ENCODE results near the gene LRMDA. TPM values are rescaled to one million over a fixed set of nuclear protein-coding genes. Genes with fewer than 3 reads are reported as not detected.

Gene LRMDA
- polyA plus RNA-seq, 3 donors, result 39.8 to 59.6 (median 56.4) TPM

DNA sequence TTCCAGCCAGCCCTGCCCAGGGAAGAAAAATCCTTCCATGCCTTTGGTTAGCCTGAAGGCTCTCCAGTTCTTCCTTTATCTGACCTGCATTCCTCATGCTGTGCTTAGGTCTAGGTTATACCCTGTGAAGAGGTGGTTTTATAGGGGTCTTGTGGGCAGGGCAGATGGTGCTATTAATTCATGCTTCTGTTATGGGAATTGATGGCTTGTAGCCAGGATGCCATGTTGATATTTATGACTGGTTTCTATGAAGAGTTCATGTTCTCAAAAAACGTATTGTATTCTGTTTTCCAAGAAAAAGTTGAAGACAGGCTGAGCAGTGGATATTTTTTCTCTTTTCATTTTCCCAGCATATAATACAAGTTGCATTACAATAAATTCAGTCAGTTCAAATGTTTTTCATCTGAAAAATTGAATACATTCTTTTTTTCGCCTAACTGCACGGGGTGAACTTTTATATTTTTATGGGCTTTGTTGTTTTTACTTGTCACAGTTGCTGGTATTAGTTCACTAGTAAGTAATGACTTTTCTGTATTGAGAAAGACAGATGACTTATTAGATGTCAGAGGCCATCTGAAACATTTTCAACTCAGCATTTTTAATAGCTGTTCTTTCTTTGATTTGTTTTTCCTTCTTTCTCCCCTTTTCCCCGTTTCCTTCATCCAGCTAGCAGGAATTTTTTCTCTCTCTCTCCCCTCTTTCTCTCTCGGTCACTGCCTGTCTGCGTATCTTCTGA lies 322.8 kb downstream of the LRMDA start:
- H3K36me3 ChIP-seq (replicated peaks in 1 of 2; ENCODE audit: control insufficient read depth in 1 of 2, insufficient read depth in 2 of 2, low read length in 2 of 2), result no peaks in the 10 kb centered on the region
- DNase-seq, result no peak
- no peak overlapping the region for H3K4me3 ChIP-seq (replicated peaks in 1 of 3; ENCODE audit: low read depth in 2 of 3, low read length in 3 of 3)
- WGBS (ENCODE audit: insufficient coverage), result 100% methylated on average over 3 of the region's 6 CpGs
- H2AFZ ChIP-seq (ENCODE audit: insufficient read depth, low read depth, low read length, poor library complexity, severe bottlenecking), result no peak overlapping the region
- Mint-ChIP-seq H3K27me3 (ENCODE audit: low read depth in 3 of 3) (peaks cover 0 to 3% (median 0%) of the 10 kb centered on the region in 3 donors), H3K9me3 (peaks cover 0 to 2% (median 0%) of the 10 kb centered on the region in 7 donors), H3K27ac (no peak overlapping the region), H3K36me3 (peaks cover 4 to 13% of the 10 kb centered on the region in 2 donors), H3K4me3 (no peak overlapping the region), H3K4me1 (no peaks in the 10 kb centered on the region)
- H3K9ac ChIP-seq (ENCODE audit: insufficient read depth, low read length, poor library complexity, severe bottlenecking), result no peak overlapping the region
- TF ChIP-seq, protein P1, sequence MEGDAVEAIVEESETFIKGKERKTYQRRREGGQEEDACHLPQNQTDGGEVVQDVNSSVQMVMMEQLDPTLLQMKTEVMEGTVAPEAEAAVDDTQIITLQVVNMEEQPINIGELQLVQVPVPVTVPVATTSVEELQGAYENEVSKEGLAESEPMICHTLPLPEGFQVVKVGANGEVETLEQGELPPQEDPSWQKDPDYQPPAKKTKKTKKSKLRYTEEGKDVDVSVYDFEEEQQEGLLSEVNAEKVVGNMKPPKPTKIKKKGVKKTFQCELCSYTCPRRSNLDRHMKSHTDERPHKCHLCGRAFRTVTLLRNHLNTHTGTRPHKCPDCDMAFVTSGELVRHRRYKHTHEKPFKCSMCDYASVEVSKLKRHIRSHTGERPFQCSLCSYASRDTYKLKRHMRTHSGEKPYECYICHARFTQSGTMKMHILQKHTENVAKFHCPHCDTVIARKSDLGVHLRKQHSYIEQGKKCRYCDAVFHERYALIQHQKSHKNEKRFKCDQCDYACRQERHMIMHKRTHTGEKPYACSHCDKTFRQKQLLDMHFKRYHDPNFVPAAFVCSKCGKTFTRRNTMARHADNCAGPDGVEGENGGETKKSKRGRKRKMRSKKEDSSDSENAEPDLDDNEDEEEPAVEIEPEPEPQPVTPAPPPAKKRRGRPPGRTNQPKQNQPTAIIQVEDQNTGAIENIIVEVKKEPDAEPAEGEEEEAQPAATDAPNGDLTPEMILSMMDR (IDR thresholded peaks at IDR 0.05), result no peak
- no peak overlapping the region for H3K4me2 ChIP-seq (replicated peaks; ENCODE audit: extremely low read depth, low read length, poor library complexity, severe bottlenecking)
- H4K20me1 ChIP-seq (ENCODE audit: insufficient read depth, low read length), result peaks cover 6% of the 10 kb centered on the region
- no peaks in the 10 kb centered on the region for H3K9me3 ChIP-seq (replicated peaks in 1 of 2; ENCODE audit: control insufficient read depth in 1 of 2, insufficient read depth in 1 of 2, low read length in 2 of 2)
- intact Hi-C loops (cut with micrococcal nuclease), result no loop called here
- H3K4me1 ChIP-seq (ENCODE audit: control insufficient read depth in 1 of 2, insufficient read depth in 2 of 2, low read length in 2 of 2), result no peaks in the 10 kb centered on the region
- no peaks in the 10 kb centered on the region for H3K79me2 ChIP-seq (ENCODE audit: insufficient read depth, low read length)
- H3K27me3 ChIP-seq (ENCODE audit: control insufficient read depth in 2 of 2, insufficient read depth in 2 of 2, low read length in 2 of 2), result no peaks in the 10 kb centered on the region
- no peak overlapping the region for H3K27ac ChIP-seq (ENCODE audit: low read depth in 1 of 2, low read length in 2 of 2)

DNA sequence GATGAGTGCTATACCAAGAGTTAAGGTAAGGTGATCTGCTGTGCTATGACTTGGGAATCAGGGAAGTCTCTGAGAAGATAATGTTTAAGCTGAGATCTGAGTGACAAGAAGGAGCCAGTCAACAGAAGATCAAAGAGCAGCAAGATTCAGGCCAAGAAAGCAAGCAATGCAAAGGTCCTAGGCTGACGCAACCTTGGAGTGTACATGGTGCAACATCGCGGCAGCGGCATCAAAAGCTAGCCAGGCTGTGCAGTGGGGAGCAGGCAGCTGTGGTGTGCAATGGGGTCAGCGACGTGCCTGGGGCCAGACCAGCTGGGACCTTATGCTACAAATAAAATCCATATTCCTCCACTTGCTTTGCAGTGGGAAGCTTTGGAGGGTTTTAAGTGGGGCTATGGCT lies 324.1 kb downstream of the LRMDA start:
- no peaks in the 10 kb centered on the region for H3K4me1 Mint-ChIP-seq
- peaks cover 4 to 13% of the 10 kb centered on the region in 2 donors for H3K36me3 Mint-ChIP-seq
- no peak overlapping the region for H3K27ac Mint-ChIP-seq
- no peaks in the 10 kb centered on the region for H3K9me3 Mint-ChIP-seq
- no peaks in the 10 kb centered on the region for H3K27me3 ChIP-seq (ENCODE audit: control insufficient read depth in 2 of 2, insufficient read depth in 2 of 2, low read length in 2 of 2)
- DNase-seq, result no peak
- TF ChIP-seq, protein P1 (IDR thresholded peaks at IDR 0.05), result no peak
- H4K20me1 ChIP-seq (ENCODE audit: insufficient read depth, low read length), result peaks cover 6% of the 10 kb centered on the region
- H3K27me3 Mint-ChIP-seq (ENCODE audit: low read depth in 3 of 3), result peaks cover 0 to 3% (median 0%) of the 10 kb centered on the region in 3 donors
- no peaks in the 10 kb centered on the region for H3K79me2 ChIP-seq (ENCODE audit: insufficient read depth, low read length)
- no peaks in the 10 kb centered on the region for H3K36me3 ChIP-seq (replicated peaks in 1 of 2; ENCODE audit: control insufficient read depth in 1 of 2, insufficient read depth in 2 of 2, low read length in 2 of 2)
- no peak overlapping the region for H3K27ac ChIP-seq (ENCODE audit: low read depth in 1 of 2, low read length in 2 of 2)
- H3K4me3 ChIP-seq (replicated peaks in 1 of 3; ENCODE audit: low read depth in 2 of 3, low read length in 3 of 3), result no peak overlapping the region
- no peaks in the 10 kb centered on the region for H3K9me3 ChIP-seq (replicated peaks in 1 of 2; ENCODE audit: control insufficient read depth in 1 of 2, insufficient read depth in 1 of 2, low read length in 2 of 2)
- 97% methylated on average over 4 of the region's 6 CpGs for WGBS (ENCODE audit: insufficient coverage)
- no peak overlapping the region for H3K4me2 ChIP-seq (replicated peaks; ENCODE audit: extremely low read depth, low read length, poor library complexity, severe bottlenecking)
- intact Hi-C loops (cut with micrococcal nuclease), result no loop called here
- no peak overlapping the region for H3K4me3 Mint-ChIP-seq
- no peak overlapping the region for H2AFZ ChIP-seq (ENCODE audit: insufficient read depth, low read depth, low read length, poor library complexity, severe bottlenecking)
- H3K9ac ChIP-seq (ENCODE audit: insufficient read depth, low read length, poor library complexity, severe bottlenecking), result no peak overlapping the region
- H3K4me1 ChIP-seq (ENCODE audit: control insufficient read depth in 1 of 2, insufficient read depth in 2 of 2, low read length in 2 of 2), result no peaks in the 10 kb centered on the region

All from CD14-positive monocyte (primary cell).